LNCaP clone FGC (cell line): Measurements from ENCODE around the gene TMEM239.

Source experiments
- DNase-seq: peaks from one replicate; pipeline ENCODE4 v3.0.0-alpha.2; 2011; ENCODE audit warnings: low read depth
- H3K4me3 ChIP-seq: 2 replicates; pipeline ENCODE4 v1.5.1; 2011; ENCODE audit warnings: mild to moderate bottlenecking, low read depth, low read length, control low read depth
- TF ChIP-seq, protein P1 (sequence below): IDR thresholded peaks from 2 replicates; pipeline ENCODE4 v1.5.1; 2012; ENCODE audit warnings: mild to moderate bottlenecking; ENCODE audit not compliant: control insufficient read depth, insufficient read depth; ENCODE audit errors: extremely low read depth

The TMEM239 gene

DNA sequence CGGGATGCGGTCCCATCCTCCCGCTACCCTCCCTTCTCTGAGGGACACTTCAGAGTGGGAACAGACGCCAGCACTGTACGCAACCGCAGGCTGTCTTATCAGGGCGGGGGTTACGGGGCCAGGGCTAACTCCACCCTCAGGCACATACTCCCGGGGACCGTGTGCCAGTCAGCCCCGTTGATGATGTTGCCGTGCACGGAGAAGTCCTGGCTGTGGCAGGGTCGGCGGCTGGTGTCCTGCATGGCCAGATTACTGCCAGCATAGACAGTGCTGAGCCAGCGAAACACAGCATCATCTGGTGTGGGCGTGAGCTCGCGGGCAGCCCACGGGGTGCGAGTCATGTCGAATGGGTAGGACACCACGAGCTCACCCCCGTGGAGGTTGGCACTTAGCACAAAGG is 20.7 kb upstream of the TMEM239 start:
- TF ChIP-seq, protein P1, sequence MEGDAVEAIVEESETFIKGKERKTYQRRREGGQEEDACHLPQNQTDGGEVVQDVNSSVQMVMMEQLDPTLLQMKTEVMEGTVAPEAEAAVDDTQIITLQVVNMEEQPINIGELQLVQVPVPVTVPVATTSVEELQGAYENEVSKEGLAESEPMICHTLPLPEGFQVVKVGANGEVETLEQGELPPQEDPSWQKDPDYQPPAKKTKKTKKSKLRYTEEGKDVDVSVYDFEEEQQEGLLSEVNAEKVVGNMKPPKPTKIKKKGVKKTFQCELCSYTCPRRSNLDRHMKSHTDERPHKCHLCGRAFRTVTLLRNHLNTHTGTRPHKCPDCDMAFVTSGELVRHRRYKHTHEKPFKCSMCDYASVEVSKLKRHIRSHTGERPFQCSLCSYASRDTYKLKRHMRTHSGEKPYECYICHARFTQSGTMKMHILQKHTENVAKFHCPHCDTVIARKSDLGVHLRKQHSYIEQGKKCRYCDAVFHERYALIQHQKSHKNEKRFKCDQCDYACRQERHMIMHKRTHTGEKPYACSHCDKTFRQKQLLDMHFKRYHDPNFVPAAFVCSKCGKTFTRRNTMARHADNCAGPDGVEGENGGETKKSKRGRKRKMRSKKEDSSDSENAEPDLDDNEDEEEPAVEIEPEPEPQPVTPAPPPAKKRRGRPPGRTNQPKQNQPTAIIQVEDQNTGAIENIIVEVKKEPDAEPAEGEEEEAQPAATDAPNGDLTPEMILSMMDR, result no peak
- H3K4me3 ChIP-seq, result no peak overlapping the region
- no peak for DNase-seq

DNA sequence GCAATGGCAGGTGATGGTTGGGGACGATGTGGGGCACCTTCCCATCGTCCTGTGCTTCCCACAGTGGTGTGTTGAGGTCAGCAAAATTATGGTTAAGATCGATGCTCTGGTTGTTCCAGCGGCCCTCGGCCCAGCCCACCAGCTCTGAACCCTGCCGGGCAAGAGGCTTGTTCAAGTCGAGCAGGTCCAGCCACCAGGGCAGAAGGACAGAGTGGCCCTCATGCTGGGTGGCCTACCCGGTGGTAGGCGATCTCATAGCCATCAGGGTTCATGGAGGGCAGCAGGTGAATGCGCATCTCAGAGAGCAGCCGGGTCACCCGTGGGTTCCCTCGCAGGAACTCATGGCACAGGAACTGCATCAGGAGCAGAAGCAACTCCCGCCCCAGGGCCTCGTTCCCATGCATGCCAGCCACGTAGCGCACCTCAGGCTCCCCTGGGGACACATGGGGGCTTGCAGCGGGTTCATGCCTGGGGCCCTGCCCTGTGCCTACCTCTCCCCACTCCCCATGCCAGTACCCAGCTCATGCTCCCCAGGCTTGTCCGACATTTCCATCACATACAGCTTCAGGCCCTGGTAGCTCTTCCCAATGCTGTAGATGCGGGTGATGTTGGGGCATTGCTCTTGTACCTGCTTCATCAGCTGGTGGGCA is 20.0 kb upstream of the TMEM239 start:
- TF ChIP-seq, protein P1, result no peak
- no peak for DNase-seq
- H3K4me3 ChIP-seq, result no peak overlapping the region

DNA sequence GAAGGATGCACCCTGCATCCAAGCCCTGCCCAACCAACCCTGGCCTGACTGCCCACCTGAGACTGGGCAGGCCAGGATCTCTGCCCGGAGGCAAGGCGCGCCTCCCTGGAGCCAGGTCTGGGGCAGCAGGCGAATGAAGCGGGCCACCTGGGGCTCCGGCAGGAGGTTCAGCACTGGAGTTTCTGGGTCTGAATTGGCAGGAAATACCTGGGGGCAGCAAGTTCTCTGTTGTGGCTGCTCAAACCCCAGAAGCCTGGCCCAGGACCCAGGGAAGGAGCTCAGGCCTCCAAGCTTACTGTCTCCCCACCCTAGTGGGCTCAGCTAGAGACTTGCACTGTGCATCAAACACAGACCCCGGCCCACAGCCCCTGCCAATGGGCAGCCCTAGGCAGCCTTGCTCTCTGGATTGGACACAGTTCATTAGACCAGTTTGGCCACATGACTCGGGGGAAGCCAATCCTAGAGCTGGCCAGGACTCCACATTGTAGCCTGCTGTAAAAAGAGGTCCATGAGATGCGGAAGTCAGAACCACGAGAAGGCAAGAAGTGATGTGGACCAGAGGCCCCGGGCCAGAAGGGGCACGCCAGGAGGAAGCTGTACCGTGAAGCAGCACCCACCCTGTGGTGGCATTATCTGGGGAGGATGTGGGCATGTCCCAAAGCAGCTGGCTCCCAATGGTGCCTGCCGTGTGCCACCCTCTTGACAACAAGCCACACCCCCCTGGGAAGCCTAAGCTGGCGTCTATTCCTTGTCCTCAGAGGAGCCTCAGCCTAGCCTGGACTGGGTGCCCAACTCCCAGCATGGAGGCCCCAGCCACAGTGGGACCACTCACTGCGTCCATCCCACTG is 18.8 kb upstream of the TMEM239 start:
- TF ChIP-seq, protein P1, result no peak
- no peak for DNase-seq
- no peak overlapping the region for H3K4me3 ChIP-seq

DNA sequence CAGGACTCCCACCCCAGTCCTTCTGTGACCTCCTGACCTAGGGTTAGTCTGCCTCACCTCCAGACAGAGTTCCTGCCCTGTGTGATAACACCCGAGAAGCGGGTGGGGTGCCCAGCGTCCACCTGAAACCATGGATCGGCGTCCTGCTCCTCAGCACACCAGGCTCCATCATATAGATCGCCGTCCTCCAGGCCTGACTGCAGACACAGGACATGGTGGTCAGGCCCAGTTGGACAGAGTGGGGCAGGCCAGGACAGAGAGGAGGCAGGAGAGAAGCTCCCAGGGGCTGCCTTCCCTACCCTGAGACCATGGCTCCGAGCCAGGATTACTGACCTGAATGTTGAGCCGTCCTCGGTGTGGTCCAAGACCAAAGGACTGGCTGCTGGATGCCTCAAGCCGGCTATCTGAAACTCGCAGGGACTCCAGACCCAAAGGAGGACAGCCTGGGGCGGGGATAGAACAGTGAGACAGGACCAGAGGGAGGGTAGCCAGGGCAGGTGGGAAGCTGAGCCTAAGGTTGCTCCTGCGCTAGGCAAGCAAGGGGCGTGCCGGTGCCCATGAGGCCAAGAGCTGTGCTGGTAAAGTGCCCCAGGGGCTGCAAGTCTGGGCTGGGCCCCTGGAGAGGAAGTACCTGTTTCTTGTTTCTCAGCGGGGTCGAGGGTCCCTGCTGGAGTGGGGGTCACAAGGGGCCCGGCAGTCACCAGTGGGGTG is 17.9 kb upstream of the TMEM239 start:
- H3K4me3 ChIP-seq, result no peak overlapping the region
- TF ChIP-seq, protein P1, result no peak
- no peak for DNase-seq

DNA sequence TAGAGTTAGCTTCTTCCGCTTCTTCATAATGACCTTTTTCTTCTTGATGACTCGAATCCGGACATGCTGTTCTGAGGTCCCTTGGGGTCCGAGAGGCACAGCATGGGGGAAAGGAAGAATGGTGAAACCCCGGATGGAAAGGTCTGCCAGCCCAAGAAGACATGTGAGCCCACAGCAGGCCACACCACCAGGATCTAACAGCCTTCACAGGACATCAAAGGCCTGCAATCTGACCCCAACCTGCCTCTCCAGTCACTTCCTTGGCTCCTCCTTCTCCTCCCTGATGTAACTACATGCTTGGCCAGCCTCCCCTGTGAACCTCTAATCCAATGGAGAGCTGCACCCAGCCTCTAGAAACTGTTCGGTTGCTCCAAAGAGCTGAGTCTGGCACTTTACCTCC is 17.4 kb upstream of the TMEM239 start:
- no peak overlapping the region for H3K4me3 ChIP-seq
- TF ChIP-seq, protein P1, result no peak
- DNase-seq, result no peak

DNA sequence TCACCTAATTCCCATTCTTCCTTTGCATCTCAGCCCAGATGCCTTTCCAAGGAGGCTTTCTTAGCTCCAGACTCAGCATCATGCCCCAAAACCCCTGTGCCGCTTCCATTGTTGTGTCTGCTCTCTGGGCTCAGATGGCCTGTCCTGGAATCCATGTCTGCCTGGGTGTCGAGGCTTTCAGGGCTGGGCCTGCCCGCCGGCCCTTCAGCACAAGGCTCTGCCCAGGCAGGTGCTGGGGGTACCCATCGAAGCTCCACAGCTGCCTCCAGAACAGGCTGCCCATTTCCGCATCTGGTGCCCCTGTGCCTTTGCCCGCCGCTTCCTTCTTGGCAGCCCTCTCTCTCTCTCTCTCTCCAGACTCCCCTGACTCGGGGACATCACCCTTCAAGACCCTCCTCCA is 16.9 kb upstream of the TMEM239 start:
- H3K4me3 ChIP-seq, result no peak overlapping the region
- TF ChIP-seq, protein P1, result no peak
- DNase-seq, result no peak
